ENCODE measurements around the gene DENND1A. TPM values are rescaled to one million over a fixed set of nuclear protein-coding genes. Genes with fewer than 3 reads are reported as not detected.

The DENND1A gene
- polyA plus RNA-seq, 2 donors, result 4.6 to 4.8 TPM

GRCh38 chr9:123615381-123615780 lies 314.5 kb downstream of the DENND1A start:
- Histone ChIP-seq H3K36me3 (ENCODE audit: control insufficient read depth in 2 of 2, insufficient read depth in 2 of 2, low read length in 1 of 2) (no peaks in the 10 kb centered on the region), H3K4me3 (ENCODE audit: low read depth in 1 of 2, low read length in 2 of 2) (no peak overlapping the region), H3K27me3 (ENCODE audit: control insufficient read depth in 1 of 2, insufficient read depth in 2 of 2, low read length in 2 of 2) (no peaks in the 10 kb centered on the region), H3K4me1 (ENCODE audit: control insufficient read depth in 2 of 2, insufficient read depth in 2 of 2, low read length in 1 of 2) (no peaks in the 10 kb centered on the region), H3K27ac (ENCODE audit: low read depth in 2 of 2, low read length in 1 of 2) (no peak overlapping the region), H3K9me3 (ENCODE audit: control insufficient read depth in 2 of 2, insufficient read depth in 1 of 2, low read depth in 1 of 2, low read length in 1 of 2) (no peaks in the 10 kb centered on the region)
- 93 to 95% methylated on average over 1 of the region's 1 CpG for WGBS, 2 donors

DNA sequence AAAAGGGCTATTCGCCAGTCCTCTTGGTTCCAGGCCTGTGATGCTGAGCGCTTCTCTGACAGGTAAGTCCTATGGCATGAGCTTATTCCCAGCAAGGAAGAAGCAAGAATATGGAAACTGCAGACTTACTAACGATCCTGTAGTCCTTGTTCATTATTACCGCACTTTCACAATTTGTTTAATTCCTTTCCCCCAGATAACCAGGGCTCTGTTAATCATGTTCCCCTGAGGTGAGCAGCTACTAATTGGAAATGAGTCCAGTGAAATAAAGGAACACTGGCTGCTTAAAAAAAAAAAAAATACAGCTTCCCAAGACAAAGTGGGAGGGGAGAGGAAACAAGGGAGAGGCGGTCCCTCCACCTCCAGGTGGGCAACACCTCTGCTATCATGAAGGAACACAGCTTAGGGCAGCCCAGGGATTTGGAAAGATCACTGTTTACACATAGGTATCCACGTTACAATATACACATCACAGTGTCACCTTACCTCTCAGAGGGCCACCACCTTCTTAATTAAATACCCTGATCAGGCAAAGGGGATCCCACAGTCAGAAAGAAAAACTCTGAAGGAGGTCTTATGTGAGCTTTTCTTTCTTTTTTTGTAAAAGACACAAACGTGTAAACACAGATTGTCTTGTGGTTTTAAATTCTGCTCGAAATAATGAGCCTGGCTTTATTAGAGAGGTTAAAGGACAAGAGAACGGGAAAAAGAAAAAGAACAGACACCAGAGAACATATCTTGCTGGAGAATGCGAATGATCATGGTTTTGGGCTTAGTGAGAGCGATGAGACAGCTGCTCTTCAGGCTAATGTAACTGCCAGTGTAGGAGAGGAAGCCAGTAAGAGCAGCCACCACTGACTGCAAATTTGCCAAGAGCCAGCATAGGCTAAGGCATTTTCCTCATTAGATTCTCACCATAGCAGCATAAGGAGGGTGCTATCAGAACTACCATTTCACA lies 315.3 kb downstream of the DENND1A start:
- H3K27me3 ChIP-seq (ENCODE audit: control insufficient read depth in 1 of 2, insufficient read depth in 2 of 2, low read length in 2 of 2), result no peaks in the 10 kb centered on the region
- H3K9me3 ChIP-seq (ENCODE audit: control insufficient read depth in 2 of 2, insufficient read depth in 1 of 2, low read depth in 1 of 2, low read length in 1 of 2), result no peaks in the 10 kb centered on the region
- WGBS, 2 donors, result 88 to 90% methylated on average over 11 of the region's 11 CpGs
- H3K4me3 ChIP-seq (ENCODE audit: low read depth in 1 of 2, low read length in 2 of 2), result no peak overlapping the region
- H3K27ac ChIP-seq (ENCODE audit: low read depth in 2 of 2, low read length in 1 of 2), result no peak overlapping the region
- no peaks in the 10 kb centered on the region for H3K4me1 ChIP-seq (ENCODE audit: control insufficient read depth in 2 of 2, insufficient read depth in 2 of 2, low read length in 1 of 2)
- H3K36me3 ChIP-seq (ENCODE audit: control insufficient read depth in 2 of 2, insufficient read depth in 2 of 2, low read length in 1 of 2), result no peaks in the 10 kb centered on the region

DNA sequence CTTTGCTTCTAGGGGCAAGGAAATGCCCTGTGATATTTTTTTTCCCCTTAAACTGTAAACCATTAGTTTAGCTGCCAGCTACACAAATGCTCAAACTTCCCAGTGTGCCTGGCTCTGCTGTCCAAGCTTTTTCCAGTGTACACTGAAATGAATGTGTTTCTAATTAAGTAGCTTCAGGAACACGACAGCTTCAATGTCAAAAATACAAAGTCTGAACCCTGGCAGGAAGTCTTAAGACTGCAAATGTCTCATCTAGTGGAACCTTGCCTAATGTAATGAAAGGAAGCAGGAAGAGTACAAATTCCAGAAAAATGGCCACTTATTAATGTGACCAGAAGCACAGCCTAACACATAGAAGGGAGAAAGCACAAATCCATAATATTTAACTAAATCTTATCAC lies 318.7 kb downstream of the DENND1A start:
- no peaks in the 10 kb centered on the region for H3K36me3 ChIP-seq (ENCODE audit: control insufficient read depth in 2 of 2, insufficient read depth in 2 of 2, low read length in 1 of 2)
- H3K27me3 ChIP-seq (ENCODE audit: control insufficient read depth in 1 of 2, insufficient read depth in 2 of 2, low read length in 2 of 2), result no peaks in the 10 kb centered on the region
- H3K4me1 ChIP-seq (ENCODE audit: control insufficient read depth in 2 of 2, insufficient read depth in 2 of 2, low read length in 1 of 2), result no peaks in the 10 kb centered on the region
- no peaks in the 10 kb centered on the region for H3K9me3 ChIP-seq (ENCODE audit: control insufficient read depth in 2 of 2, insufficient read depth in 1 of 2, low read depth in 1 of 2, low read length in 1 of 2)
- no peak overlapping the region for H3K27ac ChIP-seq (ENCODE audit: low read depth in 2 of 2, low read length in 1 of 2)
- 48 to 59% methylated on average over 1 of the region's 1 CpG for WGBS, 2 donors
- no peak overlapping the region for H3K4me3 ChIP-seq (ENCODE audit: low read depth in 1 of 2, low read length in 2 of 2)

- Histone ChIP-seq H3K27me3 (ENCODE audit: control insufficient read depth in 1 of 2, insufficient read depth in 2 of 2, low read length in 2 of 2) (no peaks in the 10 kb centered on the region), H3K4me1 (ENCODE audit: control insufficient read depth in 2 of 2, insufficient read depth in 2 of 2, low read length in 1 of 2) (no peaks in the 10 kb centered on the region), H3K4me3 (ENCODE audit: low read depth in 1 of 2, low read length in 2 of 2) (no peak overlapping the region), H3K9me3 (ENCODE audit: control insufficient read depth in 2 of 2, insufficient read depth in 1 of 2, low read depth in 1 of 2, low read length in 1 of 2) (no peaks in the 10 kb centered on the region), H3K36me3 (ENCODE audit: control insufficient read depth in 2 of 2, insufficient read depth in 2 of 2, low read length in 1 of 2) (peaks cover 0 to 3% of the 10 kb centered on the region in 2 donors), H3K27ac (ENCODE audit: low read depth in 2 of 2, low read length in 1 of 2) (no peak overlapping the region)
- WGBS, 2 donors, result 93 to 95% methylated on average over 6 of the region's 6 CpGs
Observed at GRCh38 chr9:123609844-123610243, 320.1 kb downstream of the DENND1A start.

DNA sequence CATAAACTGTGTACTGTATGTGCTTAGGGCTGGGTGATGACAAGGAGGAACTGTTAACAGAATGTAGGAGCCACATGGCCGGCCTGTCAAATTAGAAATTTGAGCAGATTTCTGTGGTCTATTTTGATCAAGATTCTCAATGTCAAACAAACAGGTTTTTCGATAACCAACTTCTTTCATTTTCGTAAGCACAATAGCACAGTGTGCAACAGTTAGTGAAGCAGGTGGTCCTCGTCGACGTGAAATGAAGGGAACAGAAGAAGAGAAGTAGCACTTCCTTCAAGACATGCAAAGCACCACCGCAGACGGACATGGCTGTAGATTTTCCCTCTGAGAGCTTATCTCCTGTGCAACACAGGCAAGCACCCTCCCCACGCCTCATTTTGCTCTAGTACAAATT lies 321.8 kb downstream of the DENND1A start:
- peaks cover 0 to 3% of the 10 kb centered on the region in 2 donors for H3K36me3 ChIP-seq (ENCODE audit: control insufficient read depth in 2 of 2, insufficient read depth in 2 of 2, low read length in 1 of 2)
- 93 to 94% methylated on average over 9 of the region's 9 CpGs for WGBS, 2 donors
- H3K27ac ChIP-seq (ENCODE audit: low read depth in 2 of 2, low read length in 1 of 2), result no peak overlapping the region
- H3K27me3 ChIP-seq (ENCODE audit: control insufficient read depth in 1 of 2, insufficient read depth in 2 of 2, low read length in 2 of 2), result no peaks in the 10 kb centered on the region
- H3K4me3 ChIP-seq (ENCODE audit: low read depth in 1 of 2, low read length in 2 of 2), result no peak overlapping the region
- H3K9me3 ChIP-seq (ENCODE audit: control insufficient read depth in 2 of 2, insufficient read depth in 1 of 2, low read depth in 1 of 2, low read length in 1 of 2), result no peaks in the 10 kb centered on the region
- no peaks in the 10 kb centered on the region for H3K4me1 ChIP-seq (ENCODE audit: control insufficient read depth in 2 of 2, insufficient read depth in 2 of 2, low read length in 1 of 2)

- no peaks in the 10 kb centered on the region for H3K9me3 ChIP-seq (ENCODE audit: control insufficient read depth in 2 of 2, insufficient read depth in 1 of 2, low read depth in 1 of 2, low read length in 1 of 2)
- no peaks in the 10 kb centered on the region for H3K4me1 ChIP-seq (ENCODE audit: control insufficient read depth in 2 of 2, insufficient read depth in 2 of 2, low read length in 1 of 2)
- WGBS, 2 donors, result 97 to 98% methylated on average over 2 of the region's 2 CpGs
- H3K27ac ChIP-seq (ENCODE audit: low read depth in 2 of 2, low read length in 1 of 2), result no peak overlapping the region
- no peak overlapping the region for H3K4me3 ChIP-seq (ENCODE audit: low read depth in 1 of 2, low read length in 2 of 2)
- no peaks in the 10 kb centered on the region for H3K27me3 ChIP-seq (ENCODE audit: control insufficient read depth in 1 of 2, insufficient read depth in 2 of 2, low read length in 2 of 2)
- peaks cover 0 to 3% of the 10 kb centered on the region in 2 donors for H3K36me3 ChIP-seq (ENCODE audit: control insufficient read depth in 2 of 2, insufficient read depth in 2 of 2, low read length in 1 of 2)
Observed at GRCh38 chr9:123607479-123607878, 322.4 kb downstream of the DENND1A start.

GRCh38 chr9:123606141-123606540 lies 323.8 kb downstream of the DENND1A start:
- peaks cover 0 to 3% of the 10 kb centered on the region in 2 donors for H3K36me3 ChIP-seq (ENCODE audit: control insufficient read depth in 2 of 2, insufficient read depth in 2 of 2, low read length in 1 of 2)
- H3K27ac ChIP-seq (ENCODE audit: low read depth in 2 of 2, low read length in 1 of 2), result no peak overlapping the region
- no peaks in the 10 kb centered on the region for H3K4me1 ChIP-seq (ENCODE audit: control insufficient read depth in 2 of 2, insufficient read depth in 2 of 2, low read length in 1 of 2)
- H3K27me3 ChIP-seq (ENCODE audit: control insufficient read depth in 1 of 2, insufficient read depth in 2 of 2, low read length in 2 of 2), result no peaks in the 10 kb centered on the region
- no peaks in the 10 kb centered on the region for H3K9me3 ChIP-seq (ENCODE audit: control insufficient read depth in 2 of 2, insufficient read depth in 1 of 2, low read depth in 1 of 2, low read length in 1 of 2)
- WGBS, 2 donors, result 95 to 96% methylated on average over 5 of the region's 5 CpGs
- no peak overlapping the region for H3K4me3 ChIP-seq (ENCODE audit: low read depth in 1 of 2, low read length in 2 of 2)

DNA sequence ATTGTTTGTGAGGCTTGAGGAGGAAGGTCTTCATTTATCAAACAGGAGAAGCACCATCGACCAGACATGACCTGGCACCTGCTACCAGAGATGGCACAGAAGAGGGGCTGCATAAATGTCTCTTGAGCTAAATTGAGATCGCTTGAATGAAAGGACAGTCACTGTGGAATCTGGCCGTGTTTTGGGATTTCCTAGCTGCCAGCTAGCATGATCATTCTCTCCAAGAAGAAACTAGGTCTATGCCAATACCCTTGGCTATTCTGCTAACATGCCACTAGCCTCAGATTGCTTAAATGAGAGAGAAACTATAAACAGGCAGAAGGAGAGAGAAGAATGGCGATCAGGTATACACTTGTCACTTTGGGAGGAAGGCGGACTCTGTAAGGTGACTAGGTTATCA lies 324.6 kb downstream of the DENND1A start:
- WGBS, 2 donors, result 80 to 92% methylated on average over 5 of the region's 5 CpGs
- Histone ChIP-seq H3K27ac (ENCODE audit: low read depth in 2 of 2, low read length in 1 of 2) (no peak overlapping the region), H3K4me1 (ENCODE audit: control insufficient read depth in 2 of 2, insufficient read depth in 2 of 2, low read length in 1 of 2) (no peaks in the 10 kb centered on the region), H3K4me3 (ENCODE audit: low read depth in 1 of 2, low read length in 2 of 2) (no peak overlapping the region), H3K36me3 (ENCODE audit: control insufficient read depth in 2 of 2, insufficient read depth in 2 of 2, low read length in 1 of 2) (peaks cover 0 to 3% of the 10 kb centered on the region in 2 donors), H3K9me3 (ENCODE audit: control insufficient read depth in 2 of 2, insufficient read depth in 1 of 2, low read depth in 1 of 2, low read length in 1 of 2) (no peaks in the 10 kb centered on the region), H3K27me3 (ENCODE audit: control insufficient read depth in 1 of 2, insufficient read depth in 2 of 2, low read length in 2 of 2) (no peaks in the 10 kb centered on the region)

DNA sequence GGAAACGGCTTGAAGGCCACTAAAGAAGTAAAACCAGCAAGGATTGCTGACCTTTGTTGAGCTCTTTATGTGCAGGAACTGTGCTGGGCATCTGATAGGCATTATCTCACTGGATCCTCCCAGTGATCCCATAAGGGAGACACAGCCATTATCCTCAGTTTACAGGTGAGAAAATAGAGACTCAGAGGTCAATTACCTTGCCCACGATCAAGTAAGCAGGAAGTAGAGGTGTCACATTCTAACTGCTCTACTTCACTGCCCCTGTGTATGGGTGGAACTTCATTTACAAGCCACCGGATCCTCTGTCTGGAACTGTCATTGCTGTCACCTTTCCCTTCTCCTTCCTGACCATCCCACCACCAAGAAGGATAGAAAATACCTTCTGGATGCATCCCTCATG lies 325.1 kb downstream of the DENND1A start:
- H3K27me3 ChIP-seq (ENCODE audit: control insufficient read depth in 1 of 2, insufficient read depth in 2 of 2, low read length in 2 of 2), result no peaks in the 10 kb centered on the region
- H3K36me3 ChIP-seq (ENCODE audit: control insufficient read depth in 2 of 2, insufficient read depth in 2 of 2, low read length in 1 of 2), result peaks cover 0 to 3% of the 10 kb centered on the region in 2 donors
- WGBS, 2 donors, result 81 to 84% methylated on average over 3 of the region's 3 CpGs
- no peaks in the 10 kb centered on the region for H3K9me3 ChIP-seq (ENCODE audit: control insufficient read depth in 2 of 2, insufficient read depth in 1 of 2, low read depth in 1 of 2, low read length in 1 of 2)
- no peaks in the 10 kb centered on the region for H3K4me1 ChIP-seq (ENCODE audit: control insufficient read depth in 2 of 2, insufficient read depth in 2 of 2, low read length in 1 of 2)
- H3K4me3 ChIP-seq (ENCODE audit: low read depth in 1 of 2, low read length in 2 of 2), result no peak overlapping the region
- no peak overlapping the region for H3K27ac ChIP-seq (ENCODE audit: low read depth in 2 of 2, low read length in 1 of 2)

GRCh38 chr9:123601828-123602227 lies 328.1 kb downstream of the DENND1A start:
- no peak overlapping the region for H3K27ac ChIP-seq (ENCODE audit: low read depth in 2 of 2, low read length in 1 of 2)
- H3K36me3 ChIP-seq (ENCODE audit: control insufficient read depth in 2 of 2, insufficient read depth in 2 of 2, low read length in 1 of 2), result peaks cover 0 to 3% of the 10 kb centered on the region in 2 donors
- no peaks in the 10 kb centered on the region for H3K4me1 ChIP-seq (ENCODE audit: control insufficient read depth in 2 of 2, insufficient read depth in 2 of 2, low read length in 1 of 2)
- no peaks in the 10 kb centered on the region for H3K9me3 ChIP-seq (ENCODE audit: control insufficient read depth in 2 of 2, insufficient read depth in 1 of 2, low read depth in 1 of 2, low read length in 1 of 2)
- WGBS, 2 donors, result 79 to 97% methylated on average over 2 of the region's 2 CpGs
- H3K27me3 ChIP-seq (ENCODE audit: control insufficient read depth in 1 of 2, insufficient read depth in 2 of 2, low read length in 2 of 2), result no peaks in the 10 kb centered on the region
- no peak overlapping the region for H3K4me3 ChIP-seq (ENCODE audit: low read depth in 1 of 2, low read length in 2 of 2)

Measured in esophagus (tissue), 2 donors.